ENCODE data around the gene ACSF3. TPM values are rescaled to one million over a fixed set of nuclear protein-coding genes. Genes with fewer than 3 reads are reported as not detected.
A peak's percentile ranks its signal among the peaks of the same experiment; 100 is the strongest.

ACSF3 gene
- total and polyA plus RNA-seq, 2 experiments from 2014 or later, result 20.7 to 28.0 TPM

DNA sequence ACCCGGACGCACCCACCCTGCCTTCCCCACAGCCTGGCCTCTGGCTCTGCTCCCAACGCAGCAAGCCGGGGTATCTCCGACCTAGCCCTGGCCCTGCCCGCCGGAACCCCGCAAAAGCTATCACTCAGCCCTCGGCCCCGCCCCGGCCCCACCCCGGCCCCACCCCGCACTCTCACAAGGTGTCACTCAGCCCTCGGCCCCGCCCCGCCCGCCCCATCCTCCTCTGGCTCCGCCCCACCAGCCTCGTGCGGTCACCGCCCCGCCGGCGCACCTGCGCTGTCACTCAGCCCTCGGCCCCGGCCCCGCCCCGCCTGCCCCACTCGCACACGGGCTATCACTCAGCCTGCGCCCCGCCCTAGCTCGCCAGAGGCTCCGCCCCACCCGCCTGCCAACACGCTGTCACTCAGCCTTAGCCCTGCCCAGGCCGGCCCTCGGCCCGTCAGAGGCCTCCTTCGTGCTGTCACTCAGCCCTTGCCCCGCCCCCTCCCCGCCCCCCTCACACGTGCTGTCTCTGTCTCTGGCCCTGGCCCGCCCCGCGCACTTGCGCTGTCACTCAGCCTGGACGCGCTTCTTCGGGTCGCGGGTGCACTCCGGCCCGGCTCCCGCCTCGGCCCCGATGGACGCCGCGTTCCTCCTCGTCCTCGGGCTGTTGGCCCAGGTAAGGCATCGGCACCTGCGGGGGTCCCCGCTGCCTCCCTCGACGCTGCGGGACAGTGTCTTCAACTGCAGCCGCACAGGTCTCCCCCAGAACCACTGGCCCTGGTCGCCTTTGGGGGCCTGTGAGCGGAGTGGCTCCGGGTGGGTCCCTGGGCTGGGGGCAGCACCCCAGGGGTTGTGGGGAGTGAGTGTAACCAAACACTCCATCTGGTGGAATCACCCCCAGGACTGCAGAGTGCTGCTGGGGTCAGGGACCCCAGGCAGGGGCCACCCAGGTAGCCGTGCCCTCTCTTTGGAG lies 77.8 kb downstream of the ACSF3 start, which contains the start of gene CDH15:
CDH15 (plus strand) TSS at position 533 of the 955 bp plus-strand sequence; CDS start at position 617, 84 bp downstream.
- H2AFZ ChIP-seq, result no peak within 1 kb of the TSS
- 8% methylated on average over 20 of the region's 74 CpGs for whole genome bisulfite sequencing (ENCODE audit: low lambda C conversion rate, missing lambda C conversion rate)

DNA sequence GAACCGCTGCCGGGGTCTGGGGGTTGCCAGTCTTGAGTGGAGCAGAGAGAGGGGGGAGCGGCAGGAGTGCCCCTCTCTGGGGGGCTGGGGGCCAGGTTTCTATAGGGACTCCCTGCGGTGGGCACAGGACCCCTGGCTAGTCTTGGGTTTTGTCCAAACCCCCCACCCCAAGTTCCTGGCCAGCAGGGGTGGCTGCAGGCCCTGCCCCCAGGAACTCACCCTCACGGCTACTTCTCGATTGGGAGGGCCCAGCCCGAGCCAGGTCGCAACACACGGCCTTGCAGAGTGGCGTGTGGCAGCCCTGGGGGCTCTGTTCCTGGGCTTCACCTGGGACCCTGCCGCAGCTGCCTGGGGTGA lies 78.5 kb downstream of the ACSF3 start:
- Histone ChIP-seq H3K9me3 (ENCODE audit: low read depth) (no peaks in the 10 kb centered on the region), H3K27me3 (no peaks in the 10 kb centered on the region), H4K20me1 (ENCODE audit: insufficient read depth, poor library complexity, severe bottlenecking) (no peaks in the 10 kb centered on the region), H3K4me2 (no peak overlapping the region), H3K4me3 (no peak overlapping the region), H2AFZ (no peak overlapping the region), H3K27ac (no peak overlapping the region), H3K36me3 (replicated peaks; ENCODE audit: insufficient read depth, low read depth) (no peaks in the 10 kb centered on the region), H3K9me2 (replicated peaks; ENCODE audit: insufficient read depth) (no peaks in the 10 kb centered on the region), H3K79me2 (no peaks in the 10 kb centered on the region), H3K4me1 (ENCODE audit: insufficient read depth) (peaks cover 18% of the 10 kb centered on the region)
- 93% methylated on average over 9 of the region's 11 CpGs for WGBS (ENCODE audit: low lambda C conversion rate, missing lambda C conversion rate)
- TF ChIP-seq, protein P1, sequence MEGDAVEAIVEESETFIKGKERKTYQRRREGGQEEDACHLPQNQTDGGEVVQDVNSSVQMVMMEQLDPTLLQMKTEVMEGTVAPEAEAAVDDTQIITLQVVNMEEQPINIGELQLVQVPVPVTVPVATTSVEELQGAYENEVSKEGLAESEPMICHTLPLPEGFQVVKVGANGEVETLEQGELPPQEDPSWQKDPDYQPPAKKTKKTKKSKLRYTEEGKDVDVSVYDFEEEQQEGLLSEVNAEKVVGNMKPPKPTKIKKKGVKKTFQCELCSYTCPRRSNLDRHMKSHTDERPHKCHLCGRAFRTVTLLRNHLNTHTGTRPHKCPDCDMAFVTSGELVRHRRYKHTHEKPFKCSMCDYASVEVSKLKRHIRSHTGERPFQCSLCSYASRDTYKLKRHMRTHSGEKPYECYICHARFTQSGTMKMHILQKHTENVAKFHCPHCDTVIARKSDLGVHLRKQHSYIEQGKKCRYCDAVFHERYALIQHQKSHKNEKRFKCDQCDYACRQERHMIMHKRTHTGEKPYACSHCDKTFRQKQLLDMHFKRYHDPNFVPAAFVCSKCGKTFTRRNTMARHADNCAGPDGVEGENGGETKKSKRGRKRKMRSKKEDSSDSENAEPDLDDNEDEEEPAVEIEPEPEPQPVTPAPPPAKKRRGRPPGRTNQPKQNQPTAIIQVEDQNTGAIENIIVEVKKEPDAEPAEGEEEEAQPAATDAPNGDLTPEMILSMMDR (IDR thresholded peaks at IDR 0.05; ENCODE audit: poor library complexity), result no peak
- TF ChIP-seq EZH2phosphoT487 (IDR thresholded peaks at IDR 0.05; ENCODE audit: low read depth, severe bottlenecking, unreplicated experiment) (no peak), EZH2 (IDR thresholded peaks at IDR 0.05; ENCODE audit: borderline replicate concordance) (no peak)
- no peak for DNase-seq (ENCODE audit: low spot score)

More for the DNA sequence above, 77.8 kb downstream of the ACSF3 start, which contains the start of gene CDH15:
- TF ChIP-seq, protein P1 (IDR thresholded peaks at IDR 0.05; ENCODE audit: poor library complexity), result no peak
- TF ChIP-seq EZH2 (IDR thresholded peaks at IDR 0.05; ENCODE audit: borderline replicate concordance) (no peak), EZH2phosphoT487 (IDR thresholded peaks at IDR 0.05; ENCODE audit: low read depth, severe bottlenecking, unreplicated experiment) (no peak)
- Histone ChIP-seq H3K4me2 (peak within 1 kb of the TSS; percentile 86), H4K20me1 (ENCODE audit: insufficient read depth, poor library complexity, severe bottlenecking) (no peaks in the 10 kb centered on the region), H3K79me2 (no peaks in the 10 kb centered on the region), H3K36me3 (replicated peaks; ENCODE audit: insufficient read depth, low read depth) (no peaks in the 10 kb centered on the region), H3K27me3 (no peaks in the 10 kb centered on the region), H3K4me1 (ENCODE audit: insufficient read depth) (peaks cover 21% of the 10 kb centered on the region), H3K9me3 (ENCODE audit: low read depth) (no peaks in the 10 kb centered on the region), H3K9me2 (replicated peaks; ENCODE audit: insufficient read depth) (no peaks in the 10 kb centered on the region), H3K27ac (no peak within 1 kb of the TSS), H3K4me3 (no peak within 1 kb of the TSS)
- DNase-seq (ENCODE audit: low spot score), result peak; percentile 98

DNA sequence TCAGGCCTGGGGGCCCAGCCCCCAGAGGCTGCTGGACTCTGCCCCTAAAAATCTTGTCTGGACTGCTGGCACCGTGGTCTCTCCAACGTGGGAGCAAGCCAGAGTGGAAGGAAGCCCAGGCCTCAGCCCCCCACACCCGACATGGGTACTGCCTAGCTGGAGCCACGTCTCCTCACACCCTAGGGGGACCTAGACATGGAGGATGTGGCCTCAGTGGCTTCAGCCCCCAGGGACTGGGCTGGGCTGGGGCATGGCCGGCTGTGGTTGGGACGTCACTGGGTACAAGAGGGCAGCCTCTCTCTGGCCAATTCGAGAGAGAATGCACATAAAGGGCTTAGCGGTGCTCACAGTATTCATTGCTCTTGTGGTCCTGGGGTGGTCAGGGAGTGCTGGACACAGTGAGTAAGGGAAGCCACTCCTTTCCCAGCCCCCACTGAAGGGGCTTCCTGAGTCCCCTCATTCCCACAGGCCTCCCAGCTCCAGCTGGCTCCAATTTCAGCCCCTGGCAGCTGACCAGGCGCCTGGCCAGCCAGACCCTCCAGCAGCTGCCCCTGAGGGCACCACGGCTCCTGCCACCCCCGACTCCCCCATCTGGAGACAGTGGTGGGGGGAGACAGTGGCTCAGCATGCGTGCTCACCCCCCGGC lies 79.0 kb downstream of the ACSF3 start:
- no peaks in the 10 kb centered on the region for H3K27me3 ChIP-seq
- no peaks in the 10 kb centered on the region for H3K36me3 ChIP-seq (replicated peaks; ENCODE audit: insufficient read depth, low read depth)

More for the DNA sequence above, 79.0 kb downstream of the ACSF3 start:
- Histone ChIP-seq H3K4me1 (ENCODE audit: insufficient read depth) (peaks cover 17% of the 10 kb centered on the region), H3K4me2 (no peak overlapping the region), H4K20me1 (ENCODE audit: insufficient read depth, poor library complexity, severe bottlenecking) (no peaks in the 10 kb centered on the region), H3K27ac (no peak overlapping the region), H3K4me3 (no peak overlapping the region), H3K9me2 (replicated peaks; ENCODE audit: insufficient read depth) (no peaks in the 10 kb centered on the region), H2AFZ (no peak overlapping the region), H3K9me3 (ENCODE audit: low read depth) (no peaks in the 10 kb centered on the region), H3K79me2 (no peaks in the 10 kb centered on the region)
- no peak for DNase-seq (ENCODE audit: low spot score)
- 74% methylated on average over 11 of the region's 13 CpGs for WGBS (ENCODE audit: low lambda C conversion rate, missing lambda C conversion rate)
- no peak for TF ChIP-seq EZH2 (IDR thresholded peaks at IDR 0.05; ENCODE audit: borderline replicate concordance)
- TF ChIP-seq, protein P1 (IDR thresholded peaks at IDR 0.05; ENCODE audit: poor library complexity), result no peak
- no peak for TF ChIP-seq EZH2phosphoT487 (IDR thresholded peaks at IDR 0.05; ENCODE audit: low read depth, severe bottlenecking, unreplicated experiment)

All from hepatocyte (in vitro differentiated cells).